GM23248 (cell line): ENCODE data around the gene DLG2. TPM values are rescaled to one million over a fixed set of nuclear protein-coding genes. Genes with fewer than 3 reads are reported as not detected.

Experiments used
- DNase-seq: peaks from one replicate; pipeline ENCODE4 v3.0.0-alpha.2; 2015
- H2AFZ ChIP-seq: fragments of 200-600 bp; sonication (generic); 2 replicates; pipeline ENCODE4 v1.6.1; 2016; ENCODE audit warnings: antibody characterized with exemption
- H3F3A ChIP-seq: fragments of 200-600 bp; sonication (generic); 2 replicates; pipeline ENCODE4 v1.6.1; 2016; ENCODE audit warnings: mild to moderate bottlenecking, antibody characterized with exemption, mixed run types; ENCODE audit not compliant: insufficient read depth
- H3K27ac ChIP-seq: fragments of 200-600 bp; sonication (generic); 2 replicates; pipeline ENCODE4 v1.5.1; 2016; ENCODE audit warnings: mild to moderate bottlenecking
- H3K27me3 ChIP-seq: fragments of 200-600 bp; sonication (generic); replicated peaks from 2 replicates; pipeline ENCODE4 v1.6.1; 2016; ENCODE audit warnings: mild to moderate bottlenecking; ENCODE audit not compliant: insufficient read depth
- H3K36me3 ChIP-seq: fragments of 200-600 bp; sonication (generic); 2 replicates; pipeline ENCODE4 v1.6.1; 2016; ENCODE audit warnings: low read depth, mild to moderate bottlenecking
- H3K4me1 ChIP-seq: fragments of 200-600 bp; sonication (generic); 2 replicates; pipeline ENCODE4 v1.6.1; 2016; ENCODE audit warnings: mild to moderate bottlenecking; ENCODE audit not compliant: insufficient read depth
- H3K4me2 ChIP-seq: fragments of 200-600 bp; sonication (generic); one replicate; pipeline ENCODE4 v1.6.1; 2016; ENCODE audit warnings: mild to moderate bottlenecking; ENCODE audit not compliant: unreplicated experiment
- H3K4me3 ChIP-seq: fragments of 200-600 bp; sonication (generic); 2 replicates; pipeline ENCODE4 v1.5.1; 2016; ENCODE audit warnings: mild to moderate bottlenecking
- H3K79me2 ChIP-seq: fragments of 200-600 bp; sonication (generic); 2 replicates; pipeline ENCODE4 v1.6.1; 2016; ENCODE audit warnings: mild to moderate bottlenecking; ENCODE audit not compliant: insufficient read depth
- H3K9ac ChIP-seq: fragments of 200-600 bp; sonication (generic); 2 replicates; pipeline ENCODE4 v1.6.1; 2016; ENCODE audit warnings: mild to moderate bottlenecking
- H3K9me2 ChIP-seq: fragments of 200-600 bp; sonication (generic); 2 replicates; pipeline ENCODE4 v1.6.1; 2016; ENCODE audit warnings: mixed run types, mild to moderate bottlenecking, moderate library complexity; ENCODE audit not compliant: insufficient read depth
- H3K9me3 ChIP-seq: fragments of 200-600 bp; sonication (generic); one replicate; pipeline ENCODE4 v1.6.1; 2017; ENCODE audit warnings: low read depth
- H4K20me1 ChIP-seq: fragments of 200-600 bp; sonication (generic); 2 replicates; pipeline ENCODE4 v1.6.0; 2016; ENCODE audit not compliant: insufficient read depth
- EZH2 ChIP-seq: fragments of 200-600 bp; sonication (generic); IDR thresholded peaks from 2 replicates; pipeline ENCODE4 v1.6.1; 2018; ENCODE audit warnings: antibody characterized with exemption, mild to moderate bottlenecking; ENCODE audit not compliant: insufficient read depth, poor library complexity, severe bottlenecking
- EZH2phosphoT487 ChIP-seq: fragments of 200-600 bp; sonication (generic); IDR thresholded peaks from 2 replicates; pipeline ENCODE4 v1.6.1; 2018; ENCODE audit warnings: antibody characterized with exemption, moderate library complexity, mild to moderate bottlenecking, low read depth; ENCODE audit not compliant: insufficient read depth
- WGBS, 2 experiments: methylation state at CpG; one replicate each; pipeline ENCODE4 v1.1.6; 2015 to 2017; ENCODE audit warnings: low lambda C conversion rate in 2 of 2, low coverage in 1 of 2; ENCODE audit errors: missing lambda C conversion rate in 2 of 2; 5-methylcytosine and 5-hydroxymethylcytosine counted together
- in situ Hi-C: fragments of 300-500 bp; cut with MboI; formaldehyde crosslinking; loops from 2 replicates; pipeline ENCODE4 v1.15.0; 2020
- polyA plus RNA-seq: library from polyadenylated mRNA; unstranded; fragments of >200 nt; fragmentation: Nextera tagmentation; extraction: Ambion mirVana; gene quantifications from 2 replicates; pipeline ENCODE4 v1.2.1, GENCODE V29; 2016
- total RNA-seq: library from RNA; depleted of rRNA; stranded (reverse); fragments of >200 nt; shearing (Covaris generic); gene quantifications from 2 replicates; pipeline ENCODE4 v1.2.3, GENCODE V29; 2014

The DLG2 gene
- total and polyA plus RNA-seq, 2 experiments from 2014 or later, result 1.1 to 1.7 TPM

GRCh38 chr11:84234462-84235202 is 1392.5 kb downstream of the DLG2 start:
- no peak overlapping the region for H3K4me3 ChIP-seq
- no peaks in the 10 kb centered on the region for H3K36me3 ChIP-seq
- H2AFZ ChIP-seq, result no peak overlapping the region
- no peak overlapping the region for H3K4me2 ChIP-seq
- H3K79me2 ChIP-seq, result no peaks in the 10 kb centered on the region
- no peaks in the 10 kb centered on the region for H3K4me1 ChIP-seq
- TF ChIP-seq EZH2phosphoT487 (no peak), EZH2 (no peak)
- no peaks in the 10 kb centered on the region for H3K27me3 ChIP-seq
- no peak overlapping the region for H3K27ac ChIP-seq
- no peak for DNase-seq
- no peaks in the 10 kb centered on the region for H3K9me3 ChIP-seq
- no peak overlapping the region for H3K9ac ChIP-seq
- H4K20me1 ChIP-seq, result no peaks in the 10 kb centered on the region
- 28 to 45% methylated on average over 4 of the region's 4 CpGs for WGBS, 2 experiments
- H3K9me2 ChIP-seq, result no peaks in the 10 kb centered on the region
- no peaks in the 10 kb centered on the region for H3F3A ChIP-seq
- in situ Hi-C loops, result no loop called here

DNA sequence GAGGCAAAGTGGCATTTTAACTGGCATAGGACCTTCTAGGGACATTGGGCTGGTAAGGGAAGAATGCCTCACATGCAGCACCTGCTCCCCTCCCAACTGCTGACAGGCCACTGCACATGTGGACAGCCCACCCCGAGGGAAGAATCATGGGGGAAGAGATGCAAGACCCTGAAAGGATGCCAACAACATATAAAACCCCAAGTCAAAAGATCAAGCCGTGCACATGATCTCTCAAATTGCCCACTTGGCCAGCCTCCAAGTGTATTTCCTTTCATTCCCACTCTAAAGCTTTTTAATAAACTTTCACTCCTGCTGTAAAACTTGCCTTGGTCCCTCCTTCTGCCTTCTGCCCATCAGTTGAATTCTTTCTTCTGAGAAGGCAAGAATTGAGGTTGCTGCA is 1393.1 kb downstream of the DLG2 start:
- WGBS, 2 experiments, result 0 to 2% methylated on average over 2 of the region's 2 CpGs
- Histone ChIP-seq H3K4me2 (no peak overlapping the region), H3K9me2 (no peaks in the 10 kb centered on the region), H3K79me2 (no peaks in the 10 kb centered on the region), H3K4me3 (no peak overlapping the region), H2AFZ (no peak overlapping the region), H3K9ac (no peak overlapping the region), H4K20me1 (no peaks in the 10 kb centered on the region), H3K36me3 (no peaks in the 10 kb centered on the region), H3K27ac (no peak overlapping the region), H3K9me3 (no peaks in the 10 kb centered on the region), H3K27me3 (no peaks in the 10 kb centered on the region), H3F3A (no peaks in the 10 kb centered on the region), H3K4me1 (no peaks in the 10 kb centered on the region)
- DNase-seq, result no peak
- in situ Hi-C loops, result no loop called here
- TF ChIP-seq EZH2 (no peak), EZH2phosphoT487 (no peak)

DNA sequence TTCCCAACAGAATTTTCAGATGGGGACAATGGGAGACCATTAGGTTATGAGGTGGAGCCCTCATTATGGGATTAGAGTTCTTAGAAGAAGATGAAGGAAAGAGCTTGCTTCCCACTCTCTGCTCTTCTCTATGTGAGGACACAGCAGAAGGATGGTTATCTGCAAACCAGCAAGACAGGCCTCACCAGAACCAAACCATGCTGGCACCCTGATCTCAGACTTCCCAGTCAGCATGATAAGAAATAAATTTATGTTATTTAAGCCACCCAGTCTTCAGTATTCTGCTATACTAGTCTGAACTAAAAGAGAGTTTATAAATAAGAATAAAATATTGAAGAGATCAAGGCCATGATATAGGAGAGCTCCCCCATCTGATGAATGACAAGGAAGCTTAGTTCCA is 1394.6 kb downstream of the DLG2 start:
- no peaks in the 10 kb centered on the region for H3K4me1 ChIP-seq

GRCh38 chr11:84230402-84230801 is 1396.7 kb downstream of the DLG2 start:
- H3K9ac ChIP-seq, result no peak overlapping the region
- H4K20me1 ChIP-seq, result no peaks in the 10 kb centered on the region
- in situ Hi-C loops, result no loop called here
- H3K9me2 ChIP-seq, result no peaks in the 10 kb centered on the region
- DNase-seq, result no peak
- no peaks in the 10 kb centered on the region for H3K27me3 ChIP-seq
- H3K79me2 ChIP-seq, result no peaks in the 10 kb centered on the region
- H3K4me2 ChIP-seq, result no peak overlapping the region
- H3K36me3 ChIP-seq, result no peaks in the 10 kb centered on the region
- no peaks in the 10 kb centered on the region for H3K4me1 ChIP-seq
- H3F3A ChIP-seq, result no peaks in the 10 kb centered on the region
- H3K9me3 ChIP-seq, result no peaks in the 10 kb centered on the region
- no peak overlapping the region for H3K27ac ChIP-seq
- 42 to 43% methylated on average over 3 of the region's 3 CpGs for WGBS, 2 experiments
- no peak overlapping the region for H3K4me3 ChIP-seq
- no peak overlapping the region for H2AFZ ChIP-seq
- TF ChIP-seq EZH2 (no peak), EZH2phosphoT487 (no peak)

More for the DNA sequence above, 1394.6 kb downstream of the DLG2 start:
- no peak overlapping the region for H3K27ac ChIP-seq
- no peaks in the 10 kb centered on the region for H3K9me2 ChIP-seq
- H3K4me2 ChIP-seq, result no peak overlapping the region
- TF ChIP-seq EZH2 (no peak), EZH2phosphoT487 (no peak)
- no peak overlapping the region for H3K9ac ChIP-seq
- no peaks in the 10 kb centered on the region for H4K20me1 ChIP-seq
- H3K9me3 ChIP-seq, result no peaks in the 10 kb centered on the region
- H3K27me3 ChIP-seq, result no peaks in the 10 kb centered on the region
- no peak overlapping the region for H2AFZ ChIP-seq
- no peaks in the 10 kb centered on the region for H3K79me2 ChIP-seq
- H3K36me3 ChIP-seq, result no peaks in the 10 kb centered on the region
- no peak for DNase-seq
- in situ Hi-C loops, result no loop called here
- H3F3A ChIP-seq, result no peaks in the 10 kb centered on the region
- H3K4me3 ChIP-seq, result no peak overlapping the region
